GM12873 (cell line): ENCODE data around the gene HAND1.

Experiments used
- CTCF ChIP-seq: IDR thresholded peaks from 2 replicates; pipeline ENCODE4 v1.5.1; 2012; ENCODE audit warnings: low read depth, mild to moderate bottlenecking, moderate library complexity, low read length, control low read depth; ENCODE audit not compliant: insufficient read depth; ENCODE audit errors: missing control alignments

The HAND1 gene

GRCh38 chr5:154437281-154437965, 40.6 kb downstream of the HAND1 start:
- TF ChIP-seq CTCF, result no peak

GRCh38 chr5:154435226-154435625, 42.8 kb downstream of the HAND1 start:
- no peak for TF ChIP-seq CTCF

GRCh38 chr5:154430961-154431630, 46.9 kb downstream of the HAND1 start:
- no peak for TF ChIP-seq CTCF

GRCh38 chr5:154430466-154430865, 47.6 kb downstream of the HAND1 start:
- no peak for TF ChIP-seq CTCF

- no peak for TF ChIP-seq CTCF
These were observed 48.7 kb downstream of the HAND1 start for GRCh38 chr5:154429341-154429740.

GRCh38 chr5:154428208-154428607, 49.8 kb downstream of the HAND1 start:
- no peak for TF ChIP-seq CTCF
